Pancreas (tissue), 10 donors: ENCODE data around the gene SPTBN1. TPM values are rescaled to one million over a fixed set of nuclear protein-coding genes. Genes with fewer than 3 reads are reported as not detected.

Source experiments
- ATAC-seq, 4 donors: fragments of 200-7000 bp; cut with Tn5 transposase; one replicate each; pipeline versions ENCODE4 v1.8.0 to v1.9.1; 2020; ENCODE audit warnings: mild to moderate bottlenecking in 4 of 4, moderate library complexity in 4 of 4
- DNase-seq, 6 donors: peaks; one replicate each; pipeline ENCODE4 v3.0.0-alpha.2; 2020
- FAIRE-seq: peaks from 2 replicates; lab custom pipeline; 2012; peaks lifted over from hg19 to GRCh38; lab: Jason Lieb, UNC
- H3K27ac ChIP-seq, 4 donors: fragments of 200-600 bp; sonication (generic); 1 replicate in 3 of 4; 2 replicates in 1 of 4; pipeline versions ENCODE4 v1.5.0 to v1.8.0; 2020
- H3K27me3 ChIP-seq, 4 donors: fragments of 200-600 bp; one replicate each; pipeline ENCODE4 v1.8.0; 2021
- H3K36me3 ChIP-seq, 3 donors: fragments of 200-600 bp; sonication (generic) in 1 of 3; one replicate each; pipeline versions ENCODE4 v1.5.0 to v1.8.0; 2020 to 2021
- H3K4me1 ChIP-seq, 3 donors: fragments of 200-600 bp; one replicate each; pipeline ENCODE4 v1.8.0; 2021
- H3K4me3 ChIP-seq, 4 donors: fragments of 200-600 bp; sonication (generic) in 2 of 4; one replicate each; pipeline versions ENCODE4 v1.5.0 to v1.8.0; 2020 to 2021
- H3K9me3 ChIP-seq, 4 donors: fragments of 200-600 bp; one replicate each; pipeline ENCODE4 v1.8.0; 2021
- CTCF ChIP-seq, 4 donors: fragments of 200-600 bp; sonication (generic) in 3 of 4; IDR thresholded peaks; one replicate each; pipeline versions ENCODE4 v1.5.0 to v1.8.0; 2021; ENCODE audit warnings: antibody characterized with exemption in 4 of 4
- WGBS, 2 donors: extraction: QIAGEN DNeasy Blood & Tissue Kit; methylation state at CpG; one replicate each; pipeline ENCODE4 v1.1.7; 2013; 5-methylcytosine and 5-hydroxymethylcytosine counted together
- intact Hi-C, 3 donors: fragments of 100-400 bp; cut with DNase I; formaldehyde crosslinking; loops; one replicate each; pipeline versions ENCODE4 v1.11.1 to v1.14.2; 2022
- polyA plus RNA-seq, 2 donors: library from polyadenylated mRNA; stranded (reverse); fragments of 200-250 nt; gene quantifications; one replicate each; pipeline ENCODE4 v1.2.3, GENCODE V29; 2013
- total RNA-seq, 6 donors: library from RNA; stranded (reverse); fragmentation: NEBNext Ultra II Directional in 4 of 6; extraction: Animal tissue kit (Norgen Biotek cat#: 25700) in 4 of 6; gene quantifications; one replicate each; pipeline versions ENCODE4 v1.2.1 to v1.2.4, GENCODE V29; 2021 to 2023
- donor health status: healthy with polysubstance abuse.
- donor health status: DM: no; HTN: no; CAD: no; lungs with moderate emphysema.
- donor health status: DM: no; HTN: no; CAD: no.
- donor health status: control.
- donor health status: control.
- donor health status: Bipolar disorder and iron deficiency.
- donor health status: DM: yes; HTN: yes; CAD: no.
- donor health status: DM: no; HTN: no; CAD: no.
- donor health status: DM: no; HTN: no; CAD: no.
- donor health status: DM: yes; HTN: yes; CAD: no.

Gene SPTBN1
- total and polyA plus RNA-seq, 8 donors = 43.8 to 192 (median 84.4) TPM

DNA sequence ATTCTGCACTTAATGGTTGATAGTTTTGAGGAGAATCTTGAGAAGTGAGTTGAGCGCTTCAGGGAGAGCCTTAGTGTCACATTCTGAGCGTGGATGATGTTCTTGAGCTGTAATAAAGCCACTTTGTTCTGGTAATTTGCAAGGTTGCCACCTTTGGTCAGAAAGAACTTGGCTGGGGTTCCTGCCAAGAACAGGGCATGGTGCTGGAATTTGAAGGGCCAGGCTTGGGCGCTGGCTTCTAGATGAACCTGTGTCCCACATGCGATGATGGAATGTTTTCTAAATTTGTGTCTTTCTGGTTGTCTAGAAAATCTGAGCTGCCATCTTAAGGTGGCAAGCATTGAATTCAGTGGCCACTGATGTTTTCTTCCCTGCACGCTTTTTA lies 143.2 kb downstream of the SPTBN1 start:
- DNase-seq = no peak
- Histone ChIP-seq H3K27me3 (no peaks in the 10 kb centered on the region), H3K4me1 (peaks cover 40 to 83% (median 50%) of the 10 kb centered on the region in 3 donors), H3K36me3 (peaks cover 0 to 7% (median 0%) of the 10 kb centered on the region in 3 donors), H3K9me3 (no peaks in the 10 kb centered on the region), H3K4me3 (no peak overlapping the region), H3K27ac (peak overlapping the region in 2 of 4 donors; percentile 15 to 59)
- no peak for FAIRE-seq
- WGBS, 2 donors = 81 to 82% methylated on average over 5 of the region's 5 CpGs
- ATAC-seq = no peak
- TF ChIP-seq CTCF (IDR thresholded peaks at IDR 0.05) = no peak
- intact Hi-C loops = no loop called here

GRCh38 chr2:54599914-54600313 lies 143.8 kb downstream of the SPTBN1 start:
- Histone ChIP-seq H3K27ac (peak overlapping the region in 2 of 4 donors; percentile 15 to 59), H3K9me3 (no peaks in the 10 kb centered on the region), H3K4me1 (peaks cover 40 to 83% (median 50%) of the 10 kb centered on the region in 3 donors), H3K36me3 (peaks cover 0 to 7% (median 0%) of the 10 kb centered on the region in 3 donors), H3K4me3 (no peak overlapping the region), H3K27me3 (no peaks in the 10 kb centered on the region)
- intact Hi-C loops = no loop called here
- DNase-seq (peak in 1 of 6 donors; percentile 37), ATAC-seq (peak in 3 of 4 donors; percentile 4 to 33 (median 23)), FAIRE-seq (no peak)
- 50 to 62% methylated on average over 4 of the region's 4 CpGs for WGBS, 2 donors
- no peak for TF ChIP-seq CTCF (IDR thresholded peaks at IDR 0.05)

GRCh38 chr2:54601339-54601738 lies 145.2 kb downstream of the SPTBN1 start:
- peaks cover 40 to 77% (median 50%) of the 10 kb centered on the region in 3 donors for H3K4me1 ChIP-seq

GRCh38 chr2:54602736-54603322 lies 146.7 kb downstream of the SPTBN1 start:
- FAIRE-seq = no peak
- H3K4me1 ChIP-seq = peaks cover 32 to 62% (median 40%) of the 10 kb centered on the region in 3 donors
- ATAC-seq = peak in 1 of 4 donors; percentile 4
- TF ChIP-seq CTCF (IDR thresholded peaks at IDR 0.05) = no peak
- intact Hi-C loops = no loop called here
- H3K9me3 ChIP-seq = no peaks in the 10 kb centered on the region
- no peaks in the 10 kb centered on the region for H3K27me3 ChIP-seq
- DNase-seq = no peak
- no peak overlapping the region for H3K4me3 ChIP-seq
- 65 to 74% methylated on average over 5 of the region's 5 CpGs for WGBS, 2 donors
- H3K27ac ChIP-seq = peak overlapping the region in 2 of 4 donors; percentile 15 to 40
- peaks cover 0 to 7% (median 0%) of the 10 kb centered on the region in 3 donors for H3K36me3 ChIP-seq

More at GRCh38 chr2:54601339-54601738, 145.2 kb downstream of the SPTBN1 start:
- DNase-seq (no peak), FAIRE-seq (no peak), ATAC-seq (peak in 2 of 4 donors; percentile 26 to 40)
- peaks cover 0 to 7% (median 0%) of the 10 kb centered on the region in 3 donors for H3K36me3 ChIP-seq
- intact Hi-C loops = no loop called here
- no peak for TF ChIP-seq CTCF (IDR thresholded peaks at IDR 0.05)
- no peaks in the 10 kb centered on the region for H3K27me3 ChIP-seq
- 48% methylated on average over 2 of the region's 2 CpGs for WGBS, 2 donors
- H3K9me3 ChIP-seq = no peaks in the 10 kb centered on the region
- H3K4me3 ChIP-seq = no peak overlapping the region
- peak overlapping the region in 2 of 4 donors; percentile 15 to 59 for H3K27ac ChIP-seq

GRCh38 chr2:54603357-54603756 lies 147.2 kb downstream of the SPTBN1 start:
- no peak for TF ChIP-seq CTCF (IDR thresholded peaks at IDR 0.05)
- intact Hi-C loops = no loop called here
- Histone ChIP-seq H3K27me3 (no peaks in the 10 kb centered on the region), H3K9me3 (no peaks in the 10 kb centered on the region), H3K27ac (peak overlapping the region in 2 of 4 donors; percentile 15 to 40), H3K4me1 (peaks cover 27 to 56% (median 35%) of the 10 kb centered on the region in 3 donors), H3K4me3 (no peak overlapping the region), H3K36me3 (peaks cover 0 to 7% (median 0%) of the 10 kb centered on the region in 3 donors)
- DNase-seq (no peak), FAIRE-seq (no peak), ATAC-seq (peak in 3 of 4 donors; percentile 22 to 53 (median 22))
- 58 to 60% methylated on average over 3 of the region's 3 CpGs for WGBS, 2 donors
